Uterus (tissue), 2 donors: ENCODE data around the gene ARAP2.

Source experiments
- POLR2A ChIP-seq, 2 donors: fragments of 450-650 bp; IDR thresholded peaks; one replicate each; pipeline ENCODE4 v1.6.1; 2016; ENCODE audit warnings: antibody characterized with exemption in 2 of 2, mild to moderate bottlenecking in 1 of 2, moderate library complexity in 1 of 2
- TF ChIP-seq, protein P1 (sequence below), 4 experiments: fragments of 200-600 bp in 2 of 4; fragments of 450-650 bp in 2 of 4; sonication (generic) in 2 of 4; IDR thresholded peaks; one replicate each; pipeline ENCODE4 v1.5.1; 2016 to 2019; ENCODE audit warnings: antibody characterized with exemption in 4 of 4, mild to moderate bottlenecking in 2 of 4, moderate library complexity in 1 of 4

DNA sequence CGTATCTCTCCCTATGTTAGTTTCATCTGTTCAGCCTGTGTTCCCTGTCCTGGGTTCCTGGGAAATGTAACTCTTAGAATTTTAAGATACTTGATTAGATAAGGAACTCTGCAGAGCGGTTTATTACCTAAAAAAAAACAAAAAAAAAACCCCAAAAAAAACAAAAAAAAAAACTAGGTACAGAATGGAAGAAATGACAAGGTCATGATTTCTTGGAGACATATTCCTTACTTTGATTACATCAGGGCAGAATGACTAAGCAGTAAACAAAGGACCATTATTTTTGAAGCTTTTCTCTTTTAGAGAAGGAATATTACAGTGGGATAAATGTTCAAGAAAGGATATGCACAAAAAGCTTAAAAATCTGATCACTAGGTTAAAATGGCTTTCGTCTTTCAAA, 171.8 kb downstream of the ARAP2 start:
- TF ChIP-seq, protein P1, sequence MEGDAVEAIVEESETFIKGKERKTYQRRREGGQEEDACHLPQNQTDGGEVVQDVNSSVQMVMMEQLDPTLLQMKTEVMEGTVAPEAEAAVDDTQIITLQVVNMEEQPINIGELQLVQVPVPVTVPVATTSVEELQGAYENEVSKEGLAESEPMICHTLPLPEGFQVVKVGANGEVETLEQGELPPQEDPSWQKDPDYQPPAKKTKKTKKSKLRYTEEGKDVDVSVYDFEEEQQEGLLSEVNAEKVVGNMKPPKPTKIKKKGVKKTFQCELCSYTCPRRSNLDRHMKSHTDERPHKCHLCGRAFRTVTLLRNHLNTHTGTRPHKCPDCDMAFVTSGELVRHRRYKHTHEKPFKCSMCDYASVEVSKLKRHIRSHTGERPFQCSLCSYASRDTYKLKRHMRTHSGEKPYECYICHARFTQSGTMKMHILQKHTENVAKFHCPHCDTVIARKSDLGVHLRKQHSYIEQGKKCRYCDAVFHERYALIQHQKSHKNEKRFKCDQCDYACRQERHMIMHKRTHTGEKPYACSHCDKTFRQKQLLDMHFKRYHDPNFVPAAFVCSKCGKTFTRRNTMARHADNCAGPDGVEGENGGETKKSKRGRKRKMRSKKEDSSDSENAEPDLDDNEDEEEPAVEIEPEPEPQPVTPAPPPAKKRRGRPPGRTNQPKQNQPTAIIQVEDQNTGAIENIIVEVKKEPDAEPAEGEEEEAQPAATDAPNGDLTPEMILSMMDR (IDR thresholded peaks at IDR 0.05): no peak
- no peak for TF ChIP-seq POLR2A (IDR thresholded peaks at IDR 0.05)
